Measurements from ENCODE around the gene AMPD3.

GRCh38 chr11:10511181-10511621 is 56.1 kb downstream of the AMPD3 start:
- TF ChIP-seq CTCF (IDR thresholded peaks at IDR 0.05; ENCODE audit: low read depth, low read length) (no peak), EZH2phosphoT487 (IDR thresholded peaks at IDR 0.05; ENCODE audit: low read depth) (no peak)
